Subcutaneous adipose tissue (tissue), 4 donors: ENCODE results near the gene NAP1L4. TPM values are rescaled to one million over a fixed set of nuclear protein-coding genes. Genes with fewer than 3 reads are reported as not detected.

ENCODE experiments used
- CTCF ChIP-seq: fragments of 450-650 bp; IDR thresholded peaks from one replicate; pipeline ENCODE4 v1.5.1; 2016; ENCODE audit warnings: low read depth, mild to moderate bottlenecking, control low read depth, antibody characterized with exemption, moderate library complexity
- total RNA-seq, 4 donors: library from RNA; depleted of rRNA; stranded (reverse); fragments of >200 nt; gene quantifications; one replicate each; pipeline ENCODE4 v1.1.0, GENCODE V29; 2016

NAP1L4 gene
- total RNA-seq, 4 donors from 2014 or later: 92.3 to 108 (median 94.9) TPM

DNA sequence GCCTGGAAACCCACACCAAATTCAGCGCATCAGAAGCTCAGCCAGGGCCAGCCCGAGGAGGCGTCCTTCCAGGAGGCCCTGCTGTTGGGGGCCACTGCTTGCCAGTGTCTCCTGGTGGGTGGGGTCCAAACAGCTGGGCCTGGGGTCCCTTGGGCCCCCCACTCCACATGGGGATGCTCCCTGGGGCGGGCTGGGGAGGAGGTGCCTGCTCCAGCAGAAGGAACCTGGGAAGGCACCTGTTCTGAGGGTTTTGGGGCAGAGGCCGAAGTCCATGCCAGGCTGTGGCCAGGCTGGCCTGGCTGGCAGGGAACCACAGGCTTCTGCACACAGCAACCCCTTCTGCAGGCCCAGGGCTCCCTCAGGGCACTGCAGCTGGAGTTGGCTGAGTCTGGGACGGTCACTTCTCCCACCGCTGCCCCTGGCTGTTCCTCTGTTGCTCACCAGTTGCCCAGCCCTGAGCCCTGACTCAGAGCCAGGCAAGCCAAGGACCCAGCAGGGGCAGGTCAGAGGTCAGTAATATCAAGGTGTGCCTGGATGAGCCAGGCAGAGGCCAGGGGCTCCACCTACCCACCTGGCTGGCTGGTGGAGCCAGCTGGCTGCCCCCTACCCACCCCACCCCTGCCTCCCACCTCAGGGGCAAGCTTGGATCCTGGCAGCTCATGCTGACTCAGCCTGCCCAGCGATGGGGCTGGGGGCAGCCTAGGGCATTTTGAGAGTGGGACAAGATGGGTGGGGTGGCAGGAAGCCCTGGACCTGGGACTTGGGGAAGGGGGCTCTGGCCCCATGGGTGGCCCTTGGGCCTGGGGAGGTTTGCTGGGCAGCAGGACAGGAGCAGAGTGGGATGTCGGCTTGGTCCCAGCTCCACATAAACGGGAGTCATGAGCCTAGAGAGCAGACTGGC lies 51.0 kb downstream of the NAP1L4 start:
- TF ChIP-seq CTCF: no peak

- no peak for TF ChIP-seq CTCF
Observed at GRCh38 chr11:2940147-2940920, 51.8 kb downstream of the NAP1L4 start.

DNA sequence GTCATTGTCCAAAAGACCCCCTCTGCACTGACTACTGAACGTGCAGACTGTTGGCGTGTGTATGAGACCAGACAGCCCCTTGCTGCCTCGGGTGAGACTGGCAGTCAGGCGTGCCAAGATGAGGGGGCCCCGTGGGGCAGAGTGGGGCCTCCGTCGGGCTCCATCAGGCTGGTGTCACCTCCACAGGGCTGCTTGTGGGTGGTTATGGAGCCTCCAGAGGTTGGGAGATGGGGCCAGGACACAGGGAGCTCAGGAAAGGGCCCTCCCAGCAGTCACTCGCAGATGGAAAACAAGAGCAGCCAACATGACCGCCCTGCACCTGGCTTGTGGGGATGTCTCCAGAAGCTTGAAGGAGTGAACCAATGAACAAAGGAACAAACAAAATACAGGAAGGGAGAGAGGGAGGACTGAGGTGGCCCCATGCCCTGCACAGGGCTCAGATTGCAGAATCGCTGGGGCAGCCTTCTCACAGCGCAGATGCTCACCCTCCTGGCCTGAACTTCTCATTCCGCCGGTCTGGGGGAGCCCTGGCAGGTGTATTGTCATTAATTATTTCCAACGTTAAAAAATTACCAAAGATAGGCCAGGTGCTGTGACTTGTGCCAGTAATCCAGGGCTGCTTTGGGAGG lies 57.4 kb downstream of the NAP1L4 start:
- TF ChIP-seq CTCF: no peak

DNA sequence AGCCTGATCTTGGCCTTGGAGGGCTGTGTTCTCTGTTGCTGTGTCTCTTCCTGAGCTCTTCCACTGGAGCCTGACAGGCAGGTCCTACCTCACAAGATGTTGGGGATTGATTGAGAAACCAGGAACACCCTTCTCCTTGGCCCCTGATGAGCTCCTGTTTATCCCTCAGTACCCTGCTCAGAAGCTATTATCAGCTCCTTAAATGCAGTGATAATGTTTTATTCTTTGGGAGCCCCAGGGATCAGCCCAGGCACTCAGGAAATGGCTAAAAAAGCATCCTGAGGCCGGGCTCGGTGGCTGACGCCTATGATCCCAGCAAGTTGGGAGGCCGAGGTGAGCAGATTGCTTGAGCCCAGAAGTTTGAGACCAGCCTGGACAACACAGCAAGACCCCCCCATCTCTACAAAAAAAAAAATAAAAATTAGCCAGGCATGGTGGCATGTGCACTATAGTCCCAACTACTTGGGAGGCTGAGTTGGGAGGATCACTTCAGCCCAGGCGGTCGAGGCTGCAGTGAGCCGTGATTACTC lies 58.0 kb downstream of the NAP1L4 start:
- no peak for TF ChIP-seq CTCF

- TF ChIP-seq CTCF: no peak
Observed at GRCh38 chr11:2933375-2934020, 58.6 kb downstream of the NAP1L4 start.

DNA sequence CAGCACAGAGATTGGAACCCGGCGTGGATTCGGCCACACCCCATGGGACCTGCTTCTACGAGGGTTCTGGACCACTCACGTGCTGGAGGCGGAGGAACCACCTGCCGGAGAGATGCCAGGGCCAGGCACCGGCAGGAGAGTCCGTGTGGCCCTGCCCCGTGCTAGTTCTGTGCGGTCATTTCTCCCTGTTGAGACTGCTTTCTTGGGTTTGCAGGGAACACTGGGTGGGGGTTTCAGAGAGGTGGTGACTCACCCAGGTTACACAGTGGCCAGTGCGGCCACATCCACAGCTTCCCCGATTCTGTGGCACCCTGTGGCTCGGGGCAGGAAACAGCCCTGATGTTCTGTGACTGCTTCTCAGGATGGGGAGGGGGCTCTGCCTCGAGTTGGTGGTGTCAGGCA lies 59.3 kb downstream of the NAP1L4 start:
- TF ChIP-seq CTCF: no peak
